Ishikawa (cell line): Measurements from ENCODE around the gene TNRC6A.

Experiments
- CEBPB ChIP-seq: IDR thresholded peaks from 2 replicates; pipeline ENCODE4 v1.6.1; 2012
- CREB1 ChIP-seq: IDR thresholded peaks from 2 replicates; pipeline ENCODE4 v1.6.1; 2012; ENCODE audit warnings: low read depth
- EGR1 ChIP-seq: IDR thresholded peaks from 2 replicates; pipeline ENCODE4 v1.6.1; 2012
- EP300 ChIP-seq: IDR thresholded peaks from 2 replicates; pipeline ENCODE4 v1.6.1; 2012; ENCODE audit warnings: borderline replicate concordance
- FOXM1 ChIP-seq: IDR thresholded peaks from 2 replicates; pipeline ENCODE4 v1.6.1; 2012; ENCODE audit warnings: low read depth, borderline replicate concordance
- MAX ChIP-seq: IDR thresholded peaks from 2 replicates; pipeline ENCODE4 v1.6.1; 2012
- NFIC ChIP-seq: IDR thresholded peaks from 2 replicates; pipeline ENCODE4 v1.6.1; 2012
- RAD21 ChIP-seq: IDR thresholded peaks from 2 replicates; pipeline ENCODE4 v1.6.1; 2012; ENCODE audit warnings: low read depth
- REST ChIP-seq: IDR thresholded peaks from 2 replicates; pipeline ENCODE4 v1.6.1; 2012; ENCODE audit warnings: low read depth, mild to moderate bottlenecking
- TAF1 ChIP-seq: IDR thresholded peaks from 2 replicates; pipeline ENCODE4 v1.6.1; 2012; ENCODE audit warnings: low read depth, mild to moderate bottlenecking
- TCF12 ChIP-seq: IDR thresholded peaks from 2 replicates; pipeline ENCODE4 v1.6.1; 2012; ENCODE audit warnings: low read depth
- TEAD4 ChIP-seq: IDR thresholded peaks from 2 replicates; pipeline ENCODE4 v1.6.1; 2012
- USF1 ChIP-seq: IDR thresholded peaks from 2 replicates; pipeline ENCODE4 v1.6.1; 2012
- YY1 ChIP-seq: IDR thresholded peaks from 2 replicates; pipeline ENCODE4 v1.6.1; 2012; ENCODE audit warnings: low read depth
- ZBTB7A ChIP-seq: IDR thresholded peaks from 2 replicates; pipeline ENCODE4 v1.6.1; 2012; ENCODE audit warnings: low read depth

TNRC6A gene

GRCh38 chr16:24816688-24817087 lies 87.2 kb downstream of the TNRC6A start:
- no peak for TF ChIP-seq EP300
- no peak for TF ChIP-seq TCF12
- TF ChIP-seq YY1 = no peak
- no peak for TF ChIP-seq FOXM1
- TF ChIP-seq ZBTB7A = no peak
- no peak for TF ChIP-seq NFIC
- no peak for TF ChIP-seq TEAD4
- TF ChIP-seq CREB1 = no peak
- TF ChIP-seq CEBPB = no peak

GRCh38 chr16:24819462-24820040 lies 90.1 kb downstream of the TNRC6A start:
- TF ChIP-seq REST = peak; percentile 54; the same call in 1 of the 2 replicates
- TF ChIP-seq RAD21 = no peak
- TF ChIP-seq ZBTB7A = no peak

- no peak for TF ChIP-seq EP300
- no peak for TF ChIP-seq TEAD4
- TF ChIP-seq FOXM1 = no peak
- TF ChIP-seq MAX = no peak
- no peak for TF ChIP-seq CEBPB
- no peak for TF ChIP-seq NFIC
- no peak for TF ChIP-seq CREB1
- TF ChIP-seq ZBTB7A = no peak
- TF ChIP-seq YY1 = no peak
- TF ChIP-seq RAD21 = no peak
- TF ChIP-seq EGR1 = no peak
- TF ChIP-seq USF1 = no peak
Observed at GRCh38 chr16:24820522-24820921, 91.1 kb downstream of the TNRC6A start.

- TF ChIP-seq MAX = no peak
- TF ChIP-seq ZBTB7A = no peak
- TF ChIP-seq NFIC = no peak
- no peak for TF ChIP-seq CREB1
- no peak for TF ChIP-seq CEBPB
- no peak for TF ChIP-seq USF1
- TF ChIP-seq EGR1 = no peak
- TF ChIP-seq TEAD4 = no peak
- no peak for TF ChIP-seq RAD21
- TF ChIP-seq EP300 = no peak
- TF ChIP-seq FOXM1 = no peak
- no peak for TF ChIP-seq TCF12
- no peak for TF ChIP-seq TAF1
Observed at GRCh38 chr16:24821129-24821528, 91.7 kb downstream of the TNRC6A start.

GRCh38 chr16:24822542-24822941 lies 93.1 kb downstream of the TNRC6A start:
- TF ChIP-seq NFIC (no peak), CEBPB (no peak), EP300 (no peak), TCF12 (no peak), ZBTB7A (no peak), YY1 (no peak), FOXM1 (no peak), EGR1 (no peak), REST (no peak), RAD21 (no peak), CREB1 (no peak), TAF1 (no peak), MAX (no peak), USF1 (no peak)

GRCh38 chr16:24822974-24823373 lies 93.5 kb downstream of the TNRC6A start:
- TF ChIP-seq CEBPB (no peak), NFIC (no peak), TAF1 (no peak), EGR1 (no peak), MAX (no peak), FOXM1 (no peak), TCF12 (no peak), CREB1 (no peak), EP300 (no peak), REST (no peak), USF1 (no peak), TEAD4 (no peak), YY1 (no peak), ZBTB7A (no peak), RAD21 (no peak)
